ENCODE data around the gene CEP72.
"Not testable (repeated sequence)": the region's sequence is repeated elsewhere in the genome, so short reads cannot be mapped to it uniquely, and the experiment has no call there.

Gene CEP72

GRCh38 chr5:600886-601541 lies 11.1 kb upstream of the CEP72 start:
- no peak for DNase-seq

- DNase-seq: no peak
These were observed 10.2 kb upstream of the CEP72 start for GRCh38 chr5:601771-602465.

- DNase-seq: no peak
These were observed 9.6 kb upstream of the CEP72 start for GRCh38 chr5:602466-603035.

- no peak for DNase-seq
These were observed 8.8 kb upstream of the CEP72 start for GRCh38 chr5:603081-603998.

GRCh38 chr5:604391-604831 lies 7.7 kb upstream of the CEP72 start:
- no peak for DNase-seq

DNA sequence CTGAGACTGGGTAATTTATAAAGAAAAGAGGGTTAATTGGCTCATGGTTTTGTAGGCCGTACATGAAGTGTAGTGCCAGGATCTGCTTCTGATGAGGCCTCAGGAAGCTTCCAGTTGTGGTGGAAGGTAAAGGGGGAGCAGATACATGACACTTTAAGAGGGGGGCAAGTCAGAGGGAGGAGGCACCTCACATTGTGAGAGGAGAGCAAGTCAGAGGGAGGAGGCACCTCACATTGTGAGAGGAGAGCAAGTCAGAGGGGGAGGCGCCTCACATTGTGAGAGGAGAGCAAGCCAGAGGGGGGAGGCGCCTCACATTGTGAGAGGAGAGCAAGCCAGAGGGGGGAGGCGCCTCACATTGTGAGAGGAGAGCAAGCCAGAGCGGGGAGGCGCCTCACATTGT lies 7.0 kb upstream of the CEP72 start:
- not testable (repeated sequence) for DNase-seq

GRCh38 chr5:606061-606460 lies 6.1 kb upstream of the CEP72 start:
- DNase-seq: no peak

- DNase-seq: no peak
These were observed 5.4 kb upstream of the CEP72 start for GRCh38 chr5:606526-607399.

DNA sequence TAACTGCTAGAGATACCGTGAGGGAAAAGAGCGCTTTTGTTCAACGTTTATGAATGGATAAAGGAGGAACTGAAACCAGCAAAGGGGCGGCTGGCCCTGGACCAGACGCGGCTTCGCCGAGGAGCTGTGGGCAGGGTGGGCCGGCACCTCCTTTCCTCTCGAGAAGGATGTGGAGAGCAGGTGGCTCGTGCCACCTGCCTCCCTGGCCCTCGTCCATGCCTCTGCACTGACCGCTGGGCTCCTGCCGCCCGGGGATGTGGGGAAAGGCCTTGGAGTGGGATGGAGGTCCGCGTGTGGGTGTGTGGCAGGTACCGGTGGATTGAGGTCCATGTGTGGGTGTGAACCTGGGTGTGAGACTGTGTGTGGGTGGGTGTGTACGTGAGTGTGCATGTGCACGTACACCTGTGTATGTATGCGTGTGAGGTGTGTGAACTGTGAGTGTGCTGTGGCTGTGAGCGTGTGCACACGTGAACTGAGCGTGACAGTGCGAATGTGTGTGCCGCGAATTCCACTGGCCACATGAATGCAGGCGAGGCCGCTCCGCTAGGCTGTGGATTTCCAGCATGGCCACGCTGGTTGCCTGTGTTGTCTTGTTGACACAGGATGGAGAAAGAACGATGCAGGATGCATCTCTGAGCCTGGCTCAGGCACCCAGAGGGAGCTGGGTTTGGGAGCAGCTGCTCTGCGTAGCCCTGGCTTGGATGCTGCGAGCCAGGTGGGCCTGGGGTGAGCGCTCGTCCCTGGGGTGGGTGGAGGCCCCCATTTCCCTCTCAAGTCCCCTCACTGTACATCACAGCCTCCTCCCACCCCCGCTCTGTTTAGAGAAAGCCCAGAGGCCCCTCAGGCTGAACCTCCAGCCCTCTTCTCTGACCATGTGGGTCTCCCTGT lies 4.4 kb upstream of the CEP72 start:
- DNase-seq: no peak

GRCh38 chr5:608429-609370 lies 3.4 kb upstream of the CEP72 start:
- DNase-seq: no peak

- no peak for DNase-seq
These were observed 2.6 kb upstream of the CEP72 start for GRCh38 chr5:609506-609905.

DNA sequence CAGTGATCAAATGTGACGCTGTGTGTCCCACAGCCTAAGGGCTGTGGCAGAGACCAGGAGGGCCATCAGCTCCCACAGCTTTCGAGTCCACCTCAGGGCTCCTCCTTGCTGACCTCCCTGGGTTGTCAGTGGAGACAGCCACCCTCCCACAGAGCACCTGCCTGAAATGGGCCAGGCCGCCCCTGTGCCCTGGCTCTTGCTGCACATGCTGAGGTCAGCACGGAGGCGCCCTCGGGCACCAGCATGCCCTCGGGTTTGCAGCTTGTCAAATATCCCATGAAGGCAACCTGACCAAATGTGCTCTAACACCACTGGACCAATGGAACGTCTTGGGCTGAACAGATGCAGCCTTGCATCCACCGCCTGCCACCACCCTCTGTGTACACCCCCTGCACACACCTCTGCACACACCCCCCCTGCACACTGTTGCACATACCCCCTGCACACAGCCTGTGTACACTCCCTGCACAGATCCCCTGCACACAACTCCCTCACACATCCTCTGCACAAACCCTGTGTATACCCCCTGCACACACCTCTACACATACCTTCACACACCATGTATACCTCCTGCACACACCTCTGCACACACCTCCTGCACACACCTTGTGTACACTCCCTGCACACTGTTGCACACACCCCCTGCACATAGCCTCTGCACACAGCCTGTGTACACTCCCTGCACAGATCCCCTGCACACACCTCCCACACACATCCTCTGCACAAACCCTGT lies 2.0 kb upstream of the CEP72 start:
- no peak for DNase-seq

- DNase-seq: no peak
These were observed 1.1 kb upstream of the CEP72 start for GRCh38 chr5:610744-611730.

DNA sequence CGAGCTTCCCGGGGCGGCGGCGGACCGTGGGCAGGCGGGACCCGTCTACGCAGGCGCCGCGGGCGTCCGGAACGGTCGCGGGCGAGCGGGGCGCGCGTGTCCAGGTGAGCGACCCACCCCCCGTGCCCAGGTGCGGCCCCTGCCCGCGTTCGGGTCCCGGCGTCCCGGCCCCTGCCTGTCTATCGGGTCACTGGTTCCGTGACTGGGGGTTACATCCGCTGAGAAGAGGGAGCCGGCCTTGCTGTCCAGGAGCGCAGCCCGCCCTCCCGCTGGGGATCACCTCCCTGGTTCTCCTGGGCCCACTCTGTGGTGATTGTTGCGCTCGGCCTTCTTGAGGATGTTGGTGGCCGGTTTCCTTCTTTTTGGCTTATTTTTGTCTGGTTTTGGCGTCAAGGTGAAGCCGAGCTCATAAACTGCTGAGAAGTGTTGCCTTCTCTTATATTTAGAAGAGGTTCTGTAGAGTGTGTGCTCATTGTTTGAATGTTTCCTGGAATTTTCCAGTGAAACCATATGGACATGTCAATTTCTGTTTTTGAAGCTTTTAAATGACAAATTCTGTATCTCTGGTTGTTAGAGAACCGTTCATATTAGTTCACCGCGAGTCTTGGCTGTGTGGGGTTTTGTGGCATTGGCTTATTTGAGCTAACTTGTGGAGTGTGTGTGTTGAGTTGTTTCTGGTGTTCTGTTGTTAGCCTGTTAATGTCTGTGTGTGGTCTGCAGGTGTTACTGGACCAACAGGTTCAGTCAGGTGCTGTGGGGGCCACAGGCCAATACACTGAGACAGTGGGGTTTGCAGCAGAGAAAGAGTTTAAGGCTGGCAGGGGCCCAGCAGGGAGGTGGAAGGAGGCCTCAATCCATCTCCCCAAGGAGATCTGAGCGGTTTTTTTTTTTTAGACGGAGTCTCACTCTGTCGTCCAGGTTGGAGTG lies 621 bp downstream of the CEP72 start:
- no peak for DNase-seq

- no peak for DNase-seq
These were observed 4.4 kb downstream of the CEP72 start for GRCh38 chr5:616484-617039.

DNA sequence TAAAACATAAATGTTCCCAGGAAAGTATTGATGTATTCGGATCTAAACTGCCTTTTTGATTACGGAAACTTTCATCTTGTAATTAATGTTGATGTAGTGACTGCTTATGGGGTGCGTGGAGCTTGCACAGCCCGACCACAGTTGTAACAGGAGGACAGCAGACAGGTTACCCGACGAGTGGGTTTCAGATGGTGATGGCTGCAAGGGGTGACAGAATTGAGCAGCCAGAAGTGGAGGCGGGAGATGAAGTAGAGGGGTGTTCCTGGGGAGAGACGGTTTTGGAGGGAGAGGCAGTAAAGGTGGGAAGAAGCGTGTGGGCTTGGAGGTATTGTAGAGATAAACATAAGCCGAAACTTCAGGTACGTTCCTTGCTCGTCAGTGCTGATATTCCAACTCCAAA lies 5.8 kb downstream of the CEP72 start:
- no peak for DNase-seq

GRCh38 chr5:618450-618849 lies 6.3 kb downstream of the CEP72 start:
- DNase-seq: no peak
